Hepatocyte (in vitro differentiated cells): ENCODE results near the gene TMC2.

Source experiments
- EZH2 ChIP-seq: fragments of 200-600 bp; sonication (generic); IDR thresholded peaks from 2 replicates; pipeline ENCODE4 v1.6.1; 2016; ENCODE audit warnings: antibody characterized with exemption, mild to moderate bottlenecking, borderline replicate concordance
- TF ChIP-seq, protein P1 (sequence below): fragments of 200-600 bp; sonication (generic); IDR thresholded peaks from 2 replicates; pipeline ENCODE4 v1.5.1; 2016; ENCODE audit warnings: antibody characterized with exemption, mild to moderate bottlenecking; ENCODE audit not compliant: poor library complexity

DNA sequence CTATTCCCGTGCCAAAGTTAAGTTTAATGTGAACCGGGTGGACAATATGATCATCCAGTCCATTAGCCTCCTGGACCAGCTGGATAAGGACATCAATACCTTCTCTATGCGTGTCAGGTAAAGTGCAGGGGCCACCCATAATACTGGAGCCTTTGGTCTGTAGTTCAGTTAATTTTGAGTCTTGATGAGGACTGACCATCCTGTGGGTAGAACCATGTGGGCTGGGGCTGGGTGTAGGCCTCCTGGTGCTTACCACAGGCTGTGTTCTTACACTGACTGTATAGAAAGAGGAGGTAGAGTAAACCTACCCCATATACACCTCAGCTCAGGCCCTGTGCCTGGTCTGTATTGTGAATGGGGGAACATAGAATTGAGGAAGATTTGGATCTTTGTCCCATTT lies 118.5 kb downstream of the TMC2 start:
- TF ChIP-seq, protein P1, sequence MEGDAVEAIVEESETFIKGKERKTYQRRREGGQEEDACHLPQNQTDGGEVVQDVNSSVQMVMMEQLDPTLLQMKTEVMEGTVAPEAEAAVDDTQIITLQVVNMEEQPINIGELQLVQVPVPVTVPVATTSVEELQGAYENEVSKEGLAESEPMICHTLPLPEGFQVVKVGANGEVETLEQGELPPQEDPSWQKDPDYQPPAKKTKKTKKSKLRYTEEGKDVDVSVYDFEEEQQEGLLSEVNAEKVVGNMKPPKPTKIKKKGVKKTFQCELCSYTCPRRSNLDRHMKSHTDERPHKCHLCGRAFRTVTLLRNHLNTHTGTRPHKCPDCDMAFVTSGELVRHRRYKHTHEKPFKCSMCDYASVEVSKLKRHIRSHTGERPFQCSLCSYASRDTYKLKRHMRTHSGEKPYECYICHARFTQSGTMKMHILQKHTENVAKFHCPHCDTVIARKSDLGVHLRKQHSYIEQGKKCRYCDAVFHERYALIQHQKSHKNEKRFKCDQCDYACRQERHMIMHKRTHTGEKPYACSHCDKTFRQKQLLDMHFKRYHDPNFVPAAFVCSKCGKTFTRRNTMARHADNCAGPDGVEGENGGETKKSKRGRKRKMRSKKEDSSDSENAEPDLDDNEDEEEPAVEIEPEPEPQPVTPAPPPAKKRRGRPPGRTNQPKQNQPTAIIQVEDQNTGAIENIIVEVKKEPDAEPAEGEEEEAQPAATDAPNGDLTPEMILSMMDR: no peak
- TF ChIP-seq EZH2: no peak
